IPS-18c (cell line): ENCODE data around the gene MFSD12.
A peak's percentile ranks its signal among the peaks of the same experiment; 100 is the strongest.

Source experiments
- H3K4me3 ChIP-seq: 2 replicates; pipeline ENCODE4 v1.7.0; 2013; ENCODE audit warnings: low read depth, mild to moderate bottlenecking, low read length, moderate library complexity; ENCODE audit not compliant: insufficient read depth
- H3K9me3 ChIP-seq: one replicate; pipeline ENCODE4 v1.6.1; 2013; ENCODE audit warnings: mild to moderate bottlenecking, low read length, moderate library complexity; ENCODE audit not compliant: control insufficient read depth, insufficient read depth

MFSD12 gene

GRCh38 chr19:3507371-3508120, 49.8 kb downstream of the MFSD12 start:
- no peaks in the 10 kb centered on the region for H3K9me3 ChIP-seq
- peak overlapping the region; percentile 85 for H3K4me3 ChIP-seq

- peak overlapping the region; percentile 85 for H3K4me3 ChIP-seq
These were observed 50.7 kb downstream of the MFSD12 start for GRCh38 chr19:3506384-3507340.

GRCh38 chr19:3505598-3506383, 51.6 kb downstream of the MFSD12 start, which contains the start of gene FZR1:
FZR1 (plus strand) TSS chr19:3506311; CDS start chr19:3522990, 16,679 bp downstream.
- H3K9me3 ChIP-seq = no peaks in the 10 kb centered on the region
- peak within 1 kb of the TSS; percentile 85 for H3K4me3 ChIP-seq

More at GRCh38 chr19:3506384-3507340, 50.7 kb downstream of the MFSD12 start:
- H3K9me3 ChIP-seq = no peaks in the 10 kb centered on the region

- no peak overlapping the region for H3K4me3 ChIP-seq
These were observed 52.7 kb downstream of the MFSD12 start for GRCh38 chr19:3504735-3505134.

DNA sequence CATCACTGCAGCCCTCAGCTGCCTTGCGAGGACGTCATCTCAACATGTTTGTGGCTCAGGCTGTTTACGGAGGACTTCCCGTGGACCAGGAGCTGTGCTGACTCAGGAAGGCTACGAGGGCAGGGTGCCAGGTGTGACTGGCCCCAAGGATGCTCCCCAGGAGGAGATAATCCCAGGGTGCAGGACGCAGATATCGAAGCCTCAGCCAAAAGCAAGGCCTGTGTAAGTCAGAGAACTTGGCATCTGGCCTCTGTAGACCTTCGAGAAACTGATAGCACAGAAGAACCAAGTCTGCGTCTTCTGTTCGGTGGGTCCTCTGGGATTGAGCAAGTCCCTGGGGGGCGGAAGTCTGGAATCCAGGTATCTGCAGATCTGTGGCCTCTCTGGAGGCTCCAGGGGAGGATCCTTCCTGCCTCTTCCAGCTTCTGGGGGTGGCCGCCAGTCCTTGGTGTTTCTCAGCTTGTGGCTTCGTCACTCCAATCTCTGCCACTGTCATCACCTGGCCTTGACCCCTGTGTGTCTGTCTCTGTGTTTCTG, 54.3 kb downstream of the MFSD12 start:
- Histone ChIP-seq H3K4me3 (no peak overlapping the region), H3K9me3 (no peaks in the 10 kb centered on the region)

More at GRCh38 chr19:3504735-3505134, 52.7 kb downstream of the MFSD12 start:
- no peaks in the 10 kb centered on the region for H3K9me3 ChIP-seq

DNA sequence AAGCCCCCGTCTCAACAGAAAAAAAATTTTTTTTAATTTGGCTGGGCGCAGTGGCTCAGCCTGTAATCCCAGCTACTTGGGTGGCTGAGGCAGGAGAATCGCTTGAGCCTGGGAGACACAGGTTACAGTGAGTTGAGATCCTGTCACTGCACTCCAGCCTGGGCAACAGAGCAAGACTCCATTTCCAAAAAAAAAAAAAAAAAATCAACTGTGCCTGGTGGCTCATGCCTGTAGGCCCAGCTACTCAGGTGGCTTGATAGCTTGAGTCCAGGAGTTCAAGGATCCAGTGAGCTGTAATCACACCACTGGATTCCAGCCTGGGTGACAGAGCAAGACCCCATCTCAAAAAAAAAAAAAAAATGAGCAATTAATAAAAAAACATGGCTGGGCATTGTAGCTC, 55.6 kb downstream of the MFSD12 start:
- Histone ChIP-seq H3K9me3 (no peaks in the 10 kb centered on the region), H3K4me3 (no peak overlapping the region)

DNA sequence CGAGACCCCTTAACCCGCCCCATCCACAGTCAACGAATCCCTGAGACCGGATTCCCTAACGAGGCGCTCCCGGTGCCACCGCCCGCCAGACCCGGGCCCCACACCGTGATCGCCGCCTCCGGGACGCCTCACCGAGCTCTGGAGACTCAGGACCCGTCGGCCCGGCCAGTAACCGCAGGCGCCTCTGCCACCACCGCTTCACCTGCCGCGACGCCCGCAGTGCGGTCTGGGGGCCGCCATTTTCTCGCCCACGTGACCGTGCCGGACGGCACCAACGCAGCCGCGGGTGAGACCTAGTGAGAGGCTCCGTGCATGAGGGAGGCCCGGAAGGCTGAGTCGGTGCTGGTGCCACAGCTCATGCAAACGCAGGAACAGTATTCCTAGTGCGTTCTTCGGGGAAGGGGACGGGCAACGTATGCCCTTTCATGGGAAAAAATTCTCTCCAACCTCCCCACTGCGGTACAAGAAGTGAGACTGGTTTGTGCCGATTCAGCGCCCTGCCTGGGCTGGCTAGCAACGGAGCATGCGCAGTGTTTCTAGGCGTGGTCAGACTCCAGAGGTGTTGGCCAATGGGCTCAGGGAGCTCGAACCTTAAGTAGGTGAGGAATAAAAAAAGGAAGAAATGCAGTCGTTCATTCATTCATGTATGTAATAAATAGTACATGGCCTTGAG, 56.8 kb downstream of the MFSD12 start, which contains the start of gene DOHH:
DOHH (minus strand) TSS at position 246 of the 673 bp plus-strand sequence. CDS start 3,860 bp downstream, outside the sequence.
- H3K4me3 ChIP-seq = peak within 1 kb of the TSS; percentile 77
- H3K9me3 ChIP-seq = no peaks in the 10 kb centered on the region

GRCh38 chr19:3499738-3500428, 57.5 kb downstream of the MFSD12 start:
- no peaks in the 10 kb centered on the region for H3K9me3 ChIP-seq
- H3K4me3 ChIP-seq = peak overlapping the region; percentile 77

DNA sequence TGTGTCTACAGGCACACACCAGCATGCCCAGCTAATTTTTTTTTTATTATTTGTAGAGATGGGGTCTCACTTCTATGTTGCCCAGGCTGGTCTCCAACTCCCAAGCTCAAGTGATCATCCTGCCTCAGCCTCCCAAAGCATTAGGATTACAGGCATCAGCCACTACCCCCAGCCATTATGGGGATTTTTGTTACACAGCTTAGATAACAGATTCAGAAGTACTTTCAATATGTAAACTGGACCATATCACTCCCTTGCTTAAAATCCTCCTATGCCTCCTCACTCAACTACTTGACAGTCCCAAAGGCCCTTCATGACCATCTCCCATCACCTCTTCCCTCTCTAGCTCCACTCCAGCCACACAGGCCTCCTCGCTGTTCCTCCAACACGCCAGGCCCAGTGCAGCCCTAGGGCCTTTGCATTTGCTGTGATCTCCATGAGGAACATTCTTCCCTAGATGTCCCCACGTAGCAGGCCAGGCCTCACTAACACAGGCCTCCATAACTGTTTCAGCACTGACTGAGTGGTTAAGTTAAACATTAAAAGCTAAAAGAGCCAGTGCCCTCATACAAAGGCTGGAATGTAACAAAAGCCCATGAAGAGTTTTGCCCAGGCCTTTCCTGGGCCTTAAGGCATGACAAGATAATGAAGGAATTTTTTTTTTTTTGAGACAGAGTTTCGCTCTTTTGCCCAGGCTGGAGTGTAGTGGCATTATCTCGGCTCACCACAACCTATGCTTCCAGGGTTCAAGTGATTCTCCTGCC, 59.4 kb downstream of the MFSD12 start:
- H3K9me3 ChIP-seq = no peaks in the 10 kb centered on the region
- no peak overlapping the region for H3K4me3 ChIP-seq

DNA sequence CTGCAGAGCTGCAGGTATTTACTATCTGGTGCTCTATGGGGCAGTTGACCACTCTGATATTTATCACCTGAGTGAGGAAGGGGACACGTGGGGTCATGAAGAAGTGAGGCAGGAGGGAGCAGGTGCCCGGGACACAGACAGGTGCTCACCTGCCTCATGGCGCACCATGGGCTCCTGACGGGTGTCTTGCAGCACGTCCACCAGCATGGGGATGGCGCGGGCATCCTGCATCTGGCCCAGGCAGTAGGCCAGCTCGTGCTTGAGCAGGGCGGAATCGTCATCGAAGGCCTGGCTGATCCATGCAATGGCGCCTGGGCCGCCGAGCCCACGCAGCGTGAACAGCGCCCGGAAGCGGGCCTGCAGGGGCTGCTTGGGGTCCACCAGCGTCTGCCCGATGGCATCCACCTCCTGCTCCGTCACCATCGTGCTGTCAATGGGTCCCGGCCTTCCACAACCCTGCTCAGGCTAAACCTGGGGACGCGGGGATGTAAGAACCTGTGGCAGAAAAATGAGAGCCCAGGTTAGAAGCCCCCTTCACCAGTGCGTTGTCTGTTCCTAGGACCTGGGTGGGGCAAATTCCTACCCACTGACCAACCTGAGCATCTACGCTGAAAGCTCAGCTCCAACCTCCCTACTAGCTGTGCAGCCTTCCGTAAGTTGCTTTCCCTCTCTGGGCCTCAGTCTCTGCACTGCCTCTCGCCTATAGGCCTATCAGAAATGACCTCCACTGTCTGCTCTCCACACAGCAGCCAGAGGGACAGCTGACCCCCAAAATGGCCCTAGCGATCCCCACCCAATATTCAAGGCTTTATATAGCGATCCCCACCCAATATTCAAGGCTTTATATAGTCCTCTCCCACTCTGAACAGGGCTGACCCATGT, 60.8 kb downstream of the MFSD12 start:
- Histone ChIP-seq H3K4me3 (no peak overlapping the region), H3K9me3 (no peaks in the 10 kb centered on the region)

DNA sequence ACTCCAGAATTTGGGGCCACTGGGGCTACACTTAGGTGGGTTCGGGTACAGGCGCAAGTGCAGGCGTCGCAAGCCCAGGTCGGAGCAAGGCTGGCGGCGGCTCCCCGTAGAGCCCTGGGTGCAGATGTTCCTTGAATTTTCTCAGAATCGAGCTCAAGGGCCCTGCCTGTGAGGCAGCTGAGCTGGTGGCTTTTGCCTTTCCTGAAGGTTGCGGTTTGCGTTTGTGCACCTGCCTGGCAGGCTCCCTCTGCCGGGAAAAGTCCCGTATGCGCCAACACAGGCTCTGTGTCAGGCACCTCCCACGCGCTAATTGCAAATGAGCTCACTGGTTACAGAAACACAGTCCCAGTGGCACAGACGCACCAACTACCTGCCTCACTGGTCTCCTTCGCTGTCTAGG, 62.8 kb downstream of the MFSD12 start:
- H3K4me3 ChIP-seq = no peak overlapping the region
- no peaks in the 10 kb centered on the region for H3K9me3 ChIP-seq
